HG02623 (cell line): ENCODE measurements around the gene CDC14B.
"Not testable (repeated sequence)": the region's sequence is repeated elsewhere in the genome, so short reads cannot be mapped to it uniquely, and the experiment has no call there.

Experiments used
- ATAC-seq: cut with Tn5 transposase; IDR thresholded peaks from one replicate; pipeline ENCODE4 v1.9.1; 2021; ENCODE audit warnings: moderate library complexity; ENCODE audit not compliant: unreplicated experiment

Gene CDC14B

DNA sequence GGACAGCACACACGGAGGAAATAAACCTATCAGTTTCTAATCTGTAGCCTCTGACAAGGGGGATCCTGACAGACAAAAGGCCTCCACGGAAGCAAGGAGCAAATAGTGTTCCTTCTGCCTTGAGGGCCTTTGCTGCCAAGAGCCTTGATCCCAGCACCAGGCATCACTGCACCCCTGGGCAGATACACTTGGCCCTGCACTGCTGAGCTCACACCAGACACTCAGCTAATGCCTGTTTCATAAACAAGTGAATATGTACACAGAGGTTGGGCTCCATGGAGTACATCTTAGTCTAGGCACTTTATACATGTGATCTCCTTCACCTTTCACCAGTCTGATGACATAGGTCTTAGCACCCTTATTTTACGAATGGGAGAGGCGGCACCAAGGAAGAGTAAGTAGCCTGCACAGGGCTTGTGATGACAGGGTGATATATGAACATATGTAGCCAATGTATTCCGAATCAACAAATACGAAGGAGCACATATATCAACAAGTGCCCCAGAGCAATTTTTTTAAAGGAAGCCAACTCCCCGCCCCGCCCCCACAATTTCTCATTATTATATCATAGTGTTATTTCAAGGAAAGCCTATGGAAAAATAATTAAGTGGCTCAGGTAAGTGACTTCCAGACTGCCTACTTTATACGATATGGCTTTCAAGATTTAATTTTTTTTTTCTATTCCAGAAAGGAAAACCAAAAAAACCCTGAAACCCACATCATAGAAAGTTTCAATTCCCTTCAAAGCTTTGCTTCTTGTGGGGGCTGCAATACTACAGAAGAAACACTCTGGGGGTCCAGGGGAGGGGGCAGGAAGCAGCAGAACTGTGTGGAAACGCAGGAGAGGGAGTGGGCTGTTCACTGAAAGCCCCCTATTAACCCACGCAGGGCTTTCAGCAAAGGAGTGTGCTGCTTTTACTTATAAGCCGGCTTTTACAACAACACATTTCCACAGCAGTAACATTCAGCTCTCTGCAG lies 32.0 kb downstream of the CDC14B start:
- ATAC-seq: no peak

DNA sequence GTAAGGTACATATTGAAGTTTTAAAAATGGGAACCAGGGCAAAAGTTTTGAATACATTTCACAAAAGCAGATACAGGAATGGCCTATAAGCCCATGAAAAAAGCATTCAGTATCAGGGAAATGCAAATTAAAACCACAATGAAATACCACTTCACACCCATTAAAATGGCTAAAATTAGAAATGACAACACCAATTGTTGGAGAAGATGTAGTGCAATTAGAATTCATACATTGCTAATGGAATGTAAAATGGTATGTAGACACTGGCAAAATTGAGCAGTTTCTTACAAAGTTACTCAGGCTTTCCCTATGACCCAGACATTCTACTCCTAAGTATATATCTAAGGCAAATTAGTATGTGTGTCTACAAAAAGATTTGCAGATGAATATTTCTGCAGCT lies 34.2 kb downstream of the CDC14B start:
- ATAC-seq: no peak

- not testable (repeated sequence) for ATAC-seq
Observed at GRCh38 chr9:96582199-96582598, 37.4 kb downstream of the CDC14B start.

GRCh38 chr9:96581786-96582185 lies 37.9 kb downstream of the CDC14B start:
- ATAC-seq: no peak

DNA sequence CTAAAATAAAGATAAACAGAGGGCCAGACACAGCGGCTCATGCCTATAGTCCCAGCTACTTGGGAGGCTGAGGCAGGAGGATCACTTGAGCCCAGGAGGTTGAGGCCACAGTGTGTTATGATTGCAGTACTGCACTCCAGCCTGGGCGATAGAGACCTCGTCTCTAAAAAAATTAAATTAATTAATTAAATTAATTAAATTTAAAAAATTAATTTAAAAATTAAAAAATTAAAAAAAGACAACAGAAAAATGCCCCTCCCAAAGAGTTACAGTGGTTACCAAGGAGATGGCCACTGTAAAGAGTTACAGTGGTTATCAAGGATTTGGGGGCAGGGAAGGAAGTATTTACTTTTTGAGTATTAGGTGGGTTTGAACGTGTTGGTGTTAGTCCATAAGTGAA lies 38.3 kb downstream of the CDC14B start:
- no peak for ATAC-seq

- no peak for ATAC-seq
Observed at GRCh38 chr9:96574931-96575351, 44.7 kb downstream of the CDC14B start.

GRCh38 chr9:96574455-96574854 lies 45.2 kb downstream of the CDC14B start:
- ATAC-seq: no peak

GRCh38 chr9:96567203-96567700 lies 52.4 kb downstream of the CDC14B start:
- ATAC-seq: peak; percentile 38

DNA sequence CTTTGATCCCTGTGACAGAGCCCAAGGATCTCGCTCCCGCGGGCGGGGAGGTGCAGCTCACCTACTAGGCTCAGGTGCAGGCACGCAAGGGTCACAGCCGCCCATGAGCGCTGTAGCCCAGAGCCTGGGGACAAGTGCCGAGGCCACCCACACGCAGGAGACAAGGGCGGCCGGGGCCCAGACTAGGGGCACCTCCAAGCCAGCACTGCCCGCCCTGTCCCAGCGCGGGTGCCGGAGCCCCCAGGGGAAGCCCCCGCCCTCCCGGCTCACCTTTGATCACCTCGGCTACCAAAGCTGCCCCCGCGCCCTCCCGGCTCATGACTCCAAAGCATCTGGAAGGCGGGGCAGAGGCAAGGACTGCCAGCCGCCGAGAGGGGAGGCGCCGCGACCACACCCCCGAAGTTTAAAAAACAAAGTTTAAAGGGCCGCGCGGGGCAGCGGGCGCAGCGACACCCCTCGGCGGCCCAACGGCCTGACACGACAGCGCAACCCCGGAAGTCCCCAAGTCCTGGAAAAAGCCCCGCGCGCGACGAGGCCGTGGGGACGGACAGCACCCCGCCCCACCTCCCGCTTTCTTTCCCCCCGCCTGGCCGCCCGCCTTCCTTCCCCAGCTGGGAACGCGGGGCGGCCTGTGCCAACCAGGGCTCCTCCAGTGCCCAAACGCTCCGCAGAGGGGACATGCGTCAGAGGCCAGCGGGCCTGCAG lies 53.0 kb downstream of the CDC14B start:
- ATAC-seq: peak; percentile 91

DNA sequence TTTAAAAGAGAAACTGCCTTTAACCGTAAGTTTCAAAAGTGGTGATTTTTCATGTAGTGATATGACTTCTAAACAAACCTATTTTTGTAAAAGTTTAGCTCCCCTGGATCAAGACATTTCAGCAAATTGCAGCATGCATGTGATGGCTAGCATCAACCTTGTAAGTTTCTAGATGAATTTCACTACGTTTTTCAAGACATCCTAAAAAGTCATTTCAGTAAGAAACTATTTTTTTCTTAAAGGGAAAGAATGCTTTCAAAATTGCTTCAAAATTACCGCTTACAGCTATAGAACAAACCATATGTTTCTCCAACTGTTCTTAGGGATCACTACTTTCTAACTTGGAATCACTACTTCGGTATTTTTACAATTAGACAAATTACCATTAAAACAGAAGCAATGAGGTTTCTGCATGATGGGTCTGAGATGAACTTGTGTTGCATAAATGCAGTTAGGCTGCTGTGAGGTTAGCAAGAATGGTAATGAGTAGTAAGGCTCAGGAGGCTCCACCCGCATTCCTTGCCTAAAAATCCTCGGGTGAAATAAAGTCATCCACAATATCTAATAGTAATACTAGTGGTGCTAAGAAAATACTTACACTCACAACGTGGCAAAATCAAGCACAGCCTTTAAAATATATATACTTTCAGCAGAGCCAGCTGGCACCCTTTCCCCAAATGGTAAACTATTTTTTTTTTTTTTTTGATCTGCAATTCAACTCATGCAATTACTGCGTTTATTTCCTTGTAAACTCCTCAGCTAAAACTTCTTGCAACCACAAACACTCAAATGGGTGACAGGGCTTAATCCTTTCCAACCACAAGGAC lies 53.8 kb downstream of the CDC14B start:
- ATAC-seq: no peak

DNA sequence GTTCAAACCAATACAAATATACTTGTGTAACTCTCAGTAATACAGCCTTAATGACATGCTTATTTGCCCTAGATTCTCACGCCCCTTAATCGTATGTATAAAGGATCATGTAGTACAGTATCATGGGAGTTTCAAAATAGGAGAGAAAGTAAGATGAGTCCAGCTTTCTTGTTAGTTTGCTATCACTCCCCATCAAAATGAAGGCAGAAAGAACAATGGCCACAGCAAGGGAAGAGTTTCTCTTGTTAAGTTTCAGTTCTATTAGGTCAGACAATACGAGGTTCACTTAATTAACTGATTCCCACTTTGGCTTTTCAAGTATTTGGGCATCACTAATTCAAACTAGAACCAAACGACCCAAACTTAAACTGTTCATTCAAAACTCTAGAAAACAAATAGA lies 55.4 kb downstream of the CDC14B start:
- ATAC-seq: no peak

DNA sequence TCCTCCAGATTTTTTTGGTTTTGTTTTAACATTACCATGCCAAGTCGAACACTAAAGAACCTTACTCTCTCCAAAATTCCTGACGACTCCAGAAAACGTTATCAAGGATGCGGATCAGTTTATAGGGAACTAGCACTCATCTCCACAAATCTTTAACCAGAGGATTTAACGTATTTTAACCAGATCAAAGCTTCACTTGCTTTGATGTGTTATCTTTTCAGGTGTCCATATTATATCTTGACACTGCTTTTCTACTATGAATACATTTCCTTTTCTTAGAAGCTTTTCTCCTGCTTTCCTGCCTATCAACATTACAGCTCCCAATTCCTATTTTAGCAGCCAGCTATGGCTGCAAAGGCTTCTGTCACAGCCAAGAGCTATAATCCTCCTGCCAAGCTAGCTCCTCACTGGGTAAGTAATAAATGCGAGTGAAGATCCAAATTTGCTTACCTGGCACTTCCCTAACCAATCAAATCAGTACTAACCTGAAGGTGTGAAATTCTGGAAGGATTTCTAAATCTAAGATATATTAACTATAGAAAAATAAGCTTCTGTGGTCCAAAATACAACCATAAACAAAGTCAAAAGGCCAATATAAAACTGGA lies 60.2 kb downstream of the CDC14B start:
- ATAC-seq: no peak

DNA sequence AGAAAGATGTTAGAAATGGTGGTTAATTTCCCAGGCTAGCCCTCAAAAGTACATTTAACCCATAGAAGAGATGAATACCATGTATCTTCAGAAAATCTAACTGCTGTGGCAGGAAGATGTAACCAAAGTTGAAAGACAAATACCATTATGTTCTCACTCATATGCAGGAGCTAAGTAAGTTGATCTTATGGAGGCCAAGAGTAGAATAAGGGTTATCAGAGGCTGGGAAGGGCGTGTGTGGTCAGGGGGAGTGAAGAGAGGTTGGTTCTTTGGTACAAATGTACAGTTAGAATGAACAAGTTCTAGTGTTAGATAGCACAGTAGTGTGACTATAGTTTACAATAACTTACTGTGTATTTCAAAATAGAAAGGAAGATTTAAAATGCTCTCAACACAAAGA lies 61.7 kb downstream of the CDC14B start:
- no peak for ATAC-seq

- no peak for ATAC-seq
Observed at GRCh38 chr9:96556701-96557461, 62.8 kb downstream of the CDC14B start.

DNA sequence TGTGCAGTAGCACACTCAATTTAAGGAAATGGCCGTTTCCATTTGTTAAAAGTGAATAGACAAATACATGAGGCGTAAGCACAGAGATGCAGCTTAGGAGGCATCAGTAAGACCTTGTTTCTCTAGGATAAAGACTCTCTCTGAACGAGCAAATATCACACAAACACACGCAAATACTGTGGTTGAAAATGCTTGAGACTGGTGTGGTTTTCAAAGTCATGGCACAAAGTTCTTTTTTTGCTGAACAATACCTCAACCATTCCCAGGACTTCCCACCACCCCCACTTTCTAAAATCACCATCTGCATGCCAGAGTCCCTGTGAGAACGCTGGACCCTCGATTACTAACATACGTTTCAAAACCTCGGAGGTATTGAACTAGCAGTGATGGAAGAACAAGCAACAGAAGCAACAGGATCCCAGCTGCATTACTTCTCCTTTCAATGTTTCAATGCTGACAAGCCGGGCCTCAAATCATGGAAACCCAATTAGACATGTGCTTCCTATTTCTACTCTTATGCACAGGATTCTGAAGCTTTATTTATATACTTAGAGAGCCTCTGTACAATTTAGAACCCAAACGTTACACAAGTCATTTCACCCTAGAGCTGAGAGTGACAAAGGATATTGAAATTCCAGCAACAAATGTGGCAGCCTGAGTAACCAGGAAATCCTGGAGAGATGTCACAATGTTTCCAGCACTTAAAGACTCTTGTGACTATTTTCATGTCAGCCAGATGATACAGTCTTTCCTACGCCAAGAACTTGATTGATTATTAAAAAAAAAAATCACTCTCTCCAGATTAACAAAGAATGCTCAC lies 63.9 kb downstream of the CDC14B start:
- no peak for ATAC-seq

- ATAC-seq: no peak
Observed at GRCh38 chr9:96554801-96555566, 64.7 kb downstream of the CDC14B start.

GRCh38 chr9:96554326-96554725 lies 65.3 kb downstream of the CDC14B start:
- no peak for ATAC-seq

- no peak for ATAC-seq
Observed at GRCh38 chr9:96553070-96553469, 66.6 kb downstream of the CDC14B start.
